SK-N-SH treated with all-trans-retinoic acid at 6 μM for 48 hours (cell line): Measurements from ENCODE around the gene TWIST1.
A peak's percentile ranks its signal among the peaks of the same experiment; 100 is the strongest.

Source experiments
- ATAC-seq: fragments of 200-7000 bp; cut with Tn5 transposase; 3 replicates; pipeline ENCODE4 v1.9.1; 2020; ENCODE audit warnings: mild to moderate bottlenecking, moderate library complexity
- ARNTL ChIP-seq: fragments of 450-650 bp; formaldehyde crosslinking; IDR thresholded peaks from 2 replicates; pipeline ENCODE4 v1.5.0; 2020; ENCODE audit warnings: low read depth, mild to moderate bottlenecking, moderate library complexity, borderline replicate concordance
- BACH2 ChIP-seq: fragments of 250-450 bp; sonication (Bioruptor Pico); IDR thresholded peaks from 2 replicates; pipeline ENCODE4 v1.9.0; 2021; ENCODE audit warnings: mild to moderate bottlenecking, borderline replicate concordance
- ESRRG ChIP-seq: fragments of 250-450 bp; sonication (Bioruptor Pico); IDR thresholded peaks from 2 replicates; pipeline ENCODE4 v1.6.1; 2021; ENCODE audit warnings: mild to moderate bottlenecking
- GLIS3 ChIP-seq: fragments of 250-450 bp; sonication (Bioruptor Pico); IDR thresholded peaks from 2 replicates; pipeline ENCODE4 v1.5.0; 2020; ENCODE audit warnings: mild to moderate bottlenecking, moderate library complexity
- ISL1 ChIP-seq: fragments of 250-450 bp; sonication (Bioruptor Pico); IDR thresholded peaks from 2 replicates; pipeline ENCODE4 v2.1.2; 2022; ENCODE audit warnings: mild to moderate bottlenecking, moderate library complexity
- OSR1 ChIP-seq: fragments of 250-450 bp; sonication (Bioruptor Pico); IDR thresholded peaks from 2 replicates; pipeline ENCODE4 v1.8.0; 2022; ENCODE audit warnings: moderate library complexity, mild to moderate bottlenecking, inconsistent platforms
- PPARA ChIP-seq: fragments of 250-450 bp; sonication (Bioruptor Pico); IDR thresholded peaks from 2 replicates; pipeline ENCODE4 v1.5.0; 2020; ENCODE audit warnings: mild to moderate bottlenecking, borderline replicate concordance
- TCF4 ChIP-seq: fragments of 250-450 bp; sonication (Bioruptor Pico); IDR thresholded peaks from 2 replicates; pipeline ENCODE4 v1.8.0; 2021; ENCODE audit warnings: mild to moderate bottlenecking, moderate library complexity, borderline replicate concordance
- TOX ChIP-seq: fragments of 250-450 bp; sonication (Bioruptor Pico); IDR thresholded peaks from 2 replicates; pipeline ENCODE4 v1.8.0; 2021; ENCODE audit warnings: mild to moderate bottlenecking, moderate library complexity, borderline replicate concordance
- ZC3H10 ChIP-seq: fragments of 250-450 bp; sonication (Bioruptor Pico); IDR thresholded peaks from 2 replicates; pipeline ENCODE4 v1.5.1; 2021; ENCODE audit warnings: mild to moderate bottlenecking, moderate library complexity
- ZFP30 ChIP-seq: fragments of 450-650 bp; formaldehyde crosslinking; IDR thresholded peaks from 2 replicates; pipeline ENCODE4 v1.5.0; 2022; ENCODE audit warnings: mild to moderate bottlenecking, moderate library complexity
- ZNF565 ChIP-seq: fragments of 450-650 bp; formaldehyde crosslinking; conservative IDR thresholded peaks from 2 replicates; pipeline ENCODE4 v1.5.0; 2020; ENCODE audit warnings: low read depth, mild to moderate bottlenecking, moderate library complexity
- ZNF70 ChIP-seq: fragments of 450-650 bp; formaldehyde crosslinking; IDR thresholded peaks from 2 replicates; pipeline ENCODE4 v1.5.0; 2020; ENCODE audit warnings: mild to moderate bottlenecking, moderate library complexity
- ZNF8 ChIP-seq: fragments of 450-650 bp; formaldehyde crosslinking; IDR thresholded peaks from 2 replicates; pipeline ENCODE4 v1.5.0; 2020; ENCODE audit warnings: mild to moderate bottlenecking, moderate library complexity
- TF ChIP-seq, protein P1 (sequence below): fragments of 250-450 bp; sonication (Bioruptor Pico); IDR thresholded peaks from 2 replicates; pipeline ENCODE4 v1.8.0; 2021; ENCODE audit warnings: low read depth, mild to moderate bottlenecking, moderate library complexity, borderline replicate concordance
- TF ChIP-seq, protein P2 (sequence below): fragments of 250-450 bp; sonication (Bioruptor Pico); IDR thresholded peaks from 2 replicates; pipeline ENCODE4 v1.5.1; 2020; ENCODE audit warnings: low read depth, mild to moderate bottlenecking, moderate library complexity
- TF ChIP-seq, protein P3 (sequence below): fragments of 250-450 bp; sonication (Bioruptor Pico); IDR thresholded peaks from 2 replicates; pipeline ENCODE4 v1.5.1; 2021; ENCODE audit warnings: mild to moderate bottlenecking, moderate library complexity
- TF ChIP-seq, protein P4 (sequence below): fragments of 250-450 bp; sonication (Bioruptor Pico); IDR thresholded peaks from 2 replicates; pipeline ENCODE4 v1.8.0; 2020; ENCODE audit warnings: mild to moderate bottlenecking, moderate library complexity, borderline replicate concordance
- TF ChIP-seq, protein P5 (sequence below): fragments of 250-450 bp; sonication (Bioruptor Pico); IDR thresholded peaks from 2 replicates; pipeline ENCODE4 v1.5.0; 2020; ENCODE audit warnings: mild to moderate bottlenecking, moderate library complexity

TWIST1 gene

DNA sequence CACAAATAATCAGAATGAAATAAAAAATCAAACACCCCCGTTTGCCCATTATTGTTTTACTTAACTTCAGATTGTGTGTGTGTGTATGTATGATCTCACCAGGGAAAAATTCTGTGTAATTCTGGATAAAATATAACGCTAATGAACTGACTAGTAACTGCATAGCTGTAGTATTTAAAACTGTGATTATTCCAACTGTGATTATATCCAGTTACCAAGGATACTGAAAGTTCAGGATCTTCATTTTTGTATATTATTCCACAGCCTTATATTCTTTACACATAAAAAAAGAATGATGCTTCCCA, 2.9 kb downstream of the TWIST1 start:
- ATAC-seq, result no peak
- TF ChIP-seq, protein P1, sequence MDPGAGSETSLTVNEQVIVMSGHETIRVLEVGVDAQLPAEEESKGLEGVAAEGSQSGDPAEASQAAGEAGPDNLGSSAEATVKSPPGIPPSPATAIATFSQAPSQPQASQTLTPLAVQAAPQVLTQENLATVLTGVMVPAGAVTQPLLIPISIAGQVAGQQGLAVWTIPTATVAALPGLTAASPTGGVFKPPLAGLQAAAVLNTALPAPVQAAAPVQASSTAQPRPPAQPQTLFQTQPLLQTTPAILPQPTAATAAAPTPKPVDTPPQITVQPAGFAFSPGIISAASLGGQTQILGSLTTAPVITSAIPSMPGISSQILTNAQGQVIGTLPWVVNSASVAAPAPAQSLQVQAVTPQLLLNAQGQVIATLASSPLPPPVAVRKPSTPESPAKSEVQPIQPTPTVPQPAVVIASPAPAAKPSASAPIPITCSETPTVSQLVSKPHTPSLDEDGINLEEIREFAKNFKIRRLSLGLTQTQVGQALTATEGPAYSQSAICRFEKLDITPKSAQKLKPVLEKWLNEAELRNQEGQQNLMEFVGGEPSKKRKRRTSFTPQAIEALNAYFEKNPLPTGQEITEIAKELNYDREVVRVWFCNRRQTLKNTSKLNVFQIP (CRISPR knock-in tag), result no peak
- TF ChIP-seq, protein P2, sequence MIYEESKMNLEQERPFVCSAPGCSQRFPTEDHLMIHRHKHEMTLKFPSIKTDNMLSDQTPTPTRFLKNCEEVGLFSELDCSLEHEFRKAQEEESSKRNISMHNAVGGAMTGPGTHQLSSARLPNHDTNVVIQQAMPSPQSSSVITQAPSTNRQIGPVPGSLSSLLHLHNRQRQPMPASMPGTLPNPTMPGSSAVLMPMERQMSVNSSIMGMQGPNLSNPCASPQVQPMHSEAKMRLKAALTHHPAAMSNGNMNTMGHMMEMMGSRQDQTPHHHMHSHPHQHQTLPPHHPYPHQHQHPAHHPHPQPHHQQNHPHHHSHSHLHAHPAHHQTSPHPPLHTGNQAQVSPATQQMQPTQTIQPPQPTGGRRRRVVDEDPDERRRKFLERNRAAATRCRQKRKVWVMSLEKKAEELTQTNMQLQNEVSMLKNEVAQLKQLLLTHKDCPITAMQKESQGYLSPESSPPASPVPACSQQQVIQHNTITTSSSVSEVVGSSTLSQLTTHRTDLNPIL (CRISPR knock-in tag), result peak; percentile 81

DNA sequence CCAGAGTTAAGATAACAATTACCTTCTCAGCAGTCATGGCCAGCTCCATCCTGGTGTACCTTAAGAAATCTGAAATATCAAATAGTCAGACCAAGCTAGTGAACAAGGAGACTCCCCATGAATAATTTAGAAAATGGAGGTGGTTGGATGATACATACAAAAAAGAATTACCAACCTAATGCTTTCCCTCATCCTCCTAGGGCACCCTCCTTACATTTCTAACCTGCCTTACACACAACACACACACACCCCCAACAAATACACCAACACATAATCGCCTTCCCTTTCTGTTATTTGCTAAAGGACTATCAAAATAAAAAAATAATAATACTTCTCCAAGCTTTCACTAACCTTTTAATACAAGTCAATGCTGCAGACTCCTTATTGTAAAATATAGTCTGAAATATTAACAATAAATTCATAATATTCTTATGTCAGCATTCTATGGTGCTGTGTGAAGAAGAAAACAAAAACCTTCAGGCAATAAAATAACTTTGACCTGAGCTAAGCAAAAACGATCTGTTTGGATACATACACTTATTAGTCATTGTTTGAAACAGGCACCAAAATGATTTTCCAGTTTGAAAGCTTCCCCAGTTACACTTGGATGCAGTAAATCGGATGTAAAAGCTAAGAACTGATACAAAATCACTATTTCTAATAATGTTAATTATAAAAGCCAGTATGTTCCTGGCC, 3.4 kb downstream of the TWIST1 start:
- ATAC-seq, result no peak
- TF ChIP-seq, protein P3, sequence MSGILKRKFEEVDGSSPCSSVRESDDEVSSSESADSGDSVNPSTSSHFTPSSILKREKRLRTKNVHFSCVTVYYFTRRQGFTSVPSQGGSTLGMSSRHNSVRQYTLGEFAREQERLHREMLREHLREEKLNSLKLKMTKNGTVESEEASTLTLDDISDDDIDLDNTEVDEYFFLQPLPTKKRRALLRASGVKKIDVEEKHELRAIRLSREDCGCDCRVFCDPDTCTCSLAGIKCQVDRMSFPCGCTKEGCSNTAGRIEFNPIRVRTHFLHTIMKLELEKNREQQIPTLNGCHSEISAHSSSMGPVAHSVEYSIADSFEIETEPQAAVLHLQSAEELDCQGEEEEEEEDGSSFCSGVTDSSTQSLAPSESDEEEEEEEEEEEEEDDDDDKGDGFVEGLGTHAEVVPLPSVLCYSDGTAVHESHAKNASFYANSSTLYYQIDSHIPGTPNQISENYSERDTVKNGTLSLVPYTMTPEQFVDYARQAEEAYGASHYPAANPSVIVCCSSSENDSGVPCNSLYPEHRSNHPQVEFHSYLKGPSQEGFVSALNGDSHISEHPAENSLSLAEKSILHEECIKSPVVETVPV (CRISPR knock-in tag), result peak; percentile 62; the same call in 1 of the 2 replicates
- TF ChIP-seq OSR1 (CRISPR knock-in tag) (no peak), ISL1 (CRISPR knock-in tag) (no peak)

DNA sequence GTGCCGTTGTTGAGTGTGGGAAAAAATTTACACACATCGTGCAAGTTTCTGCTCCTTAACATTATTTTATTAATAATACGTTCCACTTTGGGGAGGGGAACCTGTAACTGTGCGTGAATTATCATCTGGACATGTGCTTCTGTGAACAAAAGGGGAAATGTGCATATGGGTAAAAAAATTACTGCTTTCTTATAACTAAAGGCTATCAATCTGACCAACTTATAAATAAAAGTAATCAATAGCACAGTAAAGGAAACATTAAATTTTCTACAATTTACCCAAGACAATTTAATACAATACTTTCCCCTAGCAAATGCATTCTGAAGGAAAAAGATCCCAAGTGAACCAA, 4.5 kb downstream of the TWIST1 start:
- no peak for TF ChIP-seq ZNF565
- TF ChIP-seq, protein P3 (CRISPR knock-in tag), result no peak
- no peak for TF ChIP-seq TOX
- TF ChIP-seq ISL1 (CRISPR knock-in tag), result no peak
- TF ChIP-seq, protein P4, sequence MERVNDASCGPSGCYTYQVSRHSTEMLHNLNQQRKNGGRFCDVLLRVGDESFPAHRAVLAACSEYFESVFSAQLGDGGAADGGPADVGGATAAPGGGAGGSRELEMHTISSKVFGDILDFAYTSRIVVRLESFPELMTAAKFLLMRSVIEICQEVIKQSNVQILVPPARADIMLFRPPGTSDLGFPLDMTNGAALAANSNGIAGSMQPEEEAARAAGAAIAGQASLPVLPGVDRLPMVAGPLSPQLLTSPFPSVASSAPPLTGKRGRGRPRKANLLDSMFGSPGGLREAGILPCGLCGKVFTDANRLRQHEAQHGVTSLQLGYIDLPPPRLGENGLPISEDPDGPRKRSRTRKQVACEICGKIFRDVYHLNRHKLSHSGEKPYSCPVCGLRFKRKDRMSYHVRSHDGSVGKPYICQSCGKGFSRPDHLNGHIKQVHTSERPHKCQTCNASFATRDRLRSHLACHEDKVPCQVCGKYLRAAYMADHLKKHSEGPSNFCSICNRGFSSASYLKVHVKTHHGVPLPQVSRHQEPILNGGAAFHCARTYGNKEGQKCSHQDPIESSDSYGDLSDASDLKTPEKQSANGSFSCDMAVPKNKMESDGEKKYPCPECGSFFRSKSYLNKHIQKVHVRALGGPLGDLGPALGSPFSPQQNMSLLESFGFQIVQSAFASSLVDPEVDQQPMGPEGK, result no peak
- TF ChIP-seq ZNF8 (CRISPR knock-in tag), result no peak
- TF ChIP-seq, protein P5, sequence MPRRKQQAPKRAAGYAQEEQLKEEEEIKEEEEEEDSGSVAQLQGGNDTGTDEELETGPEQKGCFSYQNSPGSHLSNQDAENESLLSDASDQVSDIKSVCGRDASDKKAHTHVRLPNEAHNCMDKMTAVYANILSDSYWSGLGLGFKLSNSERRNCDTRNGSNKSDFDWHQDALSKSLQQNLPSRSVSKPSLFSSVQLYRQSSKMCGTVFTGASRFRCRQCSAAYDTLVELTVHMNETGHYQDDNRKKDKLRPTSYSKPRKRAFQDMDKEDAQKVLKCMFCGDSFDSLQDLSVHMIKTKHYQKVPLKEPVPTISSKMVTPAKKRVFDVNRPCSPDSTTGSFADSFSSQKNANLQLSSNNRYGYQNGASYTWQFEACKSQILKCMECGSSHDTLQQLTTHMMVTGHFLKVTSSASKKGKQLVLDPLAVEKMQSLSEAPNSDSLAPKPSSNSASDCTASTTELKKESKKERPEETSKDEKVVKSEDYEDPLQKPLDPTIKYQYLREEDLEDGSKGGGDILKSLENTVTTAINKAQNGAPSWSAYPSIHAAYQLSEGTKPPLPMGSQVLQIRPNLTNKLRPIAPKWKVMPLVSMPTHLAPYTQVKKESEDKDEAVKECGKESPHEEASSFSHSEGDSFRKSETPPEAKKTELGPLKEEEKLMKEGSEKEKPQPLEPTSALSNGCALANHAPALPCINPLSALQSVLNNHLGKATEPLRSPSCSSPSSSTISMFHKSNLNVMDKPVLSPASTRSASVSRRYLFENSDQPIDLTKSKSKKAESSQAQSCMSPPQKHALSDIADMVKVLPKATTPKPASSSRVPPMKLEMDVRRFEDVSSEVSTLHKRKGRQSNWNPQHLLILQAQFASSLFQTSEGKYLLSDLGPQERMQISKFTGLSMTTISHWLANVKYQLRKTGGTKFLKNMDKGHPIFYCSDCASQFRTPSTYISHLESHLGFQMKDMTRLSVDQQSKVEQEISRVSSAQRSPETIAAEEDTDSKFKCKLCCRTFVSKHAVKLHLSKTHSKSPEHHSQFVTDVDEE (CRISPR knock-in tag), result no peak
- no peak for ATAC-seq

DNA sequence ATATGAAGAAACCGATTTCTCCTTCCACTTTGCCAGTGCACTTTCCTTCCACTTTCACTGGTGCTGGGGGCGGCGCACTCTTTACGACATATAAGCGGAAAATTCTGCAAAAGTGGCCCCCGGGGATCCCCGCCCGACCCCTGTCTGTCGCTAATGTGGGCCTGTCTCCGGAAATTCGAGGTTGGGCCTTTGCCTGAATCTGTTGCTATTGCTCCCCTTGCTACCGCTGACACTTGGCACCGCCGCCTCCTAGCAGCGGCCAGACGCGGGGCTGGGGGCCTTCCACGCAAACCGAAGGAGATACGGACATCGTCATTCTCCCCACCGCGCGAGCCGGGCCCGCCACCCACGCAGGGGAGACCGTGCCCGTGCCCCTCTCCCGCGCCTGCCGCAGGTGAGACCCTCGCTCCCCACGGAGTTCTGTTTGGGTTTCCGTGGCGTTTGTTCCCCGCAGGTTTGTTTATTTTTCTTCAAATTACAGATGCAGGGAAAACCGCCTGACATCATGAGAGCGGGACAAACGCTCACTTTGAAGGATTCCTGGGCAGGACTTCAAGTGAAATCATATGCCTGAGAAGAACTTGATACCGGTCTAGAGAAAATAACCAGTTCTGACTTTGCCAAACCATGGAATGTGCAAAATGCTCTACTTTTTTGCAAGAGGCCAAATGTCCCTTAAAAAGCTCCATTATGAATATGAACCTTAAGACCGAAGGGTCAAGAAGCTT, 5.0 kb downstream of the TWIST1 start:
- ATAC-seq, result no peak
- TF ChIP-seq GLIS3 (CRISPR knock-in tag), result peak; percentile 3; the same call in 1 of the 2 replicates
- TF ChIP-seq, protein P5 (CRISPR knock-in tag), result no peak
- 0 out of 2 replicates have a peak, but pooled peaks have one; percentile 5 for TF ChIP-seq ZNF70 (CRISPR knock-in tag)
- TF ChIP-seq ZC3H10 (CRISPR knock-in tag), result 0 out of 2 replicates have a peak, but pooled peaks have one; percentile 41
- no peak for TF ChIP-seq ZFP30 (CRISPR knock-in tag)
- TF ChIP-seq ESRRG (CRISPR knock-in tag), result no peak
- TF ChIP-seq ZNF565, result no peak
- no peak for TF ChIP-seq ISL1 (CRISPR knock-in tag)
- 0 out of 2 replicates have a peak, but pooled peaks have one; percentile 16 for TF ChIP-seq TCF4 (CRISPR knock-in tag)
- TF ChIP-seq BACH2 (CRISPR knock-in tag), result no peak
- no peak for TF ChIP-seq ARNTL (CRISPR knock-in tag)
- TF ChIP-seq PPARA, result no peak
